HEK293 (cell line): Measurements from ENCODE around the gene ZKSCAN4.

ENCODE experiments used
- CTCF ChIA-PET: fragments of 350-600 bp; formaldehyde crosslinking; extraction: SDS; loops from one replicate; lab custom pipeline; 2021; ENCODE audit warnings: antibody characterized with exemption; lab: Yijun Ruan, JAX
- POLR2A ChIA-PET: fragments of 300-600 bp; formaldehyde crosslinking; extraction: SDS; loops from one replicate; lab custom pipeline; 2020; ENCODE audit warnings: antibody characterized with exemption, inconsistent platforms; lab: Yijun Ruan, JAX
- H3K27ac ChIP-seq: fragments of 200-500 bp; sonication (Bioruptor generic); 2 replicates; pipeline ENCODE4 v1.5.1; 2014; ENCODE audit warnings: low read depth, low read length, control low read depth, inconsistent platforms; ENCODE audit errors: extremely low read depth
- H3K36me3 ChIP-seq, 2 experiments: fragments of 200-500 bp in 1 of 2; sonication (Bioruptor generic) in 1 of 2; 1 replicate in 1 of 2; 2 replicates in 1 of 2; pipeline ENCODE4 v1.5.1; 2014 to 2017; ENCODE audit warnings: inconsistent platforms in 2 of 2, low read length in 2 of 2; ENCODE audit not compliant: control insufficient read depth in 2 of 2, insufficient read depth in 1 of 2
- H3K4me1 ChIP-seq: fragments of 200-500 bp; sonication (Bioruptor generic); 2 replicates; pipeline ENCODE4 v1.5.1; 2014; ENCODE audit warnings: mild to moderate bottlenecking, low read length, inconsistent platforms; ENCODE audit not compliant: control insufficient read depth, insufficient read depth
- H3K4me3 ChIP-seq: 2 replicates; pipeline ENCODE4 v1.5.1; 2011; ENCODE audit warnings: low read depth, mild to moderate bottlenecking, control low read depth, low read length, moderate library complexity
- H3K9me3 ChIP-seq: fragments of 200-500 bp; sonication (Bioruptor generic); 2 replicates; pipeline ENCODE4 v1.5.1; 2014; ENCODE audit warnings: low read depth, low read length, inconsistent platforms; ENCODE audit not compliant: control insufficient read depth, insufficient read depth
- ELK4 ChIP-seq: IDR thresholded peaks from 2 replicates; pipeline ENCODE4 v1.6.1; 2011; ENCODE audit warnings: mild to moderate bottlenecking, low read depth, low read length, borderline replicate concordance
- GLI4 ChIP-seq: fragments of 450-650 bp; formaldehyde crosslinking; IDR thresholded peaks from 2 replicates; pipeline ENCODE4 v1.5.1; 2016; ENCODE audit warnings: missing biosample characterization, missing genetic modification characterization
- KLF1 ChIP-seq: fragments of 450-650 bp; formaldehyde crosslinking; IDR thresholded peaks from 2 replicates; pipeline ENCODE4 v1.5.1; 2016; ENCODE audit warnings: missing biosample characterization, missing genetic modification characterization
- KLF16 ChIP-seq: fragments of 450-650 bp; formaldehyde crosslinking; IDR thresholded peaks from 2 replicates; pipeline ENCODE4 v1.5.1; 2017; ENCODE audit warnings: missing biosample characterization, missing genetic modification characterization
- MZF1 ChIP-seq: fragments of 450-650 bp; formaldehyde crosslinking; IDR thresholded peaks from 2 replicates; pipeline ENCODE4 v1.5.1; 2017; ENCODE audit warnings: missing biosample characterization, missing genetic modification characterization, borderline replicate concordance
- OVOL3 ChIP-seq: fragments of 450-650 bp; formaldehyde crosslinking; IDR thresholded peaks from 2 replicates; pipeline ENCODE4 v1.5.1; 2016; ENCODE audit warnings: missing biosample characterization, missing genetic modification characterization
- REPIN1 ChIP-seq: fragments of 450-650 bp; formaldehyde crosslinking; IDR thresholded peaks from 2 replicates; pipeline ENCODE4 v1.5.1; 2017; ENCODE audit warnings: missing biosample characterization, missing genetic modification characterization, low read depth
- ZFHX2 ChIP-seq: fragments of 450-650 bp; formaldehyde crosslinking; conservative IDR thresholded peaks from 2 replicates; pipeline ENCODE4 v1.5.1; 2016; ENCODE audit warnings: missing biosample characterization, missing genetic modification characterization
- ZFP3 ChIP-seq: fragments of 450-650 bp; formaldehyde crosslinking; IDR thresholded peaks from 2 replicates; pipeline ENCODE4 v1.5.1; 2016; ENCODE audit warnings: low read depth, missing biosample characterization, missing genetic modification characterization
- ZNF157 ChIP-seq: fragments of 450-650 bp; formaldehyde crosslinking; IDR thresholded peaks from 2 replicates; pipeline ENCODE4 v1.5.1; 2016; ENCODE audit warnings: missing biosample characterization, missing genetic modification characterization
- ZNF248 ChIP-seq: fragments of 450-650 bp; formaldehyde crosslinking; IDR thresholded peaks from 2 replicates; pipeline ENCODE4 v1.5.1; 2017; ENCODE audit warnings: missing biosample characterization, missing genetic modification characterization
- ZNF366 ChIP-seq: fragments of 450-650 bp; formaldehyde crosslinking; conservative IDR thresholded peaks from 2 replicates; pipeline ENCODE4 v1.5.1; 2016; ENCODE audit warnings: missing biosample characterization, missing genetic modification characterization
- ZNF391 ChIP-seq: fragments of 450-650 bp; formaldehyde crosslinking; IDR thresholded peaks from 2 replicates; pipeline ENCODE4 v1.5.1; 2016; ENCODE audit warnings: low read depth, missing biosample characterization, missing genetic modification characterization, borderline replicate concordance
- ZNF48 ChIP-seq: fragments of 450-650 bp; formaldehyde crosslinking; IDR thresholded peaks from 2 replicates; pipeline ENCODE4 v1.5.1; 2016; ENCODE audit warnings: missing biosample characterization, missing genetic modification characterization
- ZNF677 ChIP-seq: fragments of 450-650 bp; IDR thresholded peaks from 2 replicates; pipeline ENCODE4 v1.5.0; 2018; ENCODE audit warnings: missing biosample characterization, mild to moderate bottlenecking, missing genetic modification characterization, moderate library complexity
- ZNF692 ChIP-seq: fragments of 450-650 bp; formaldehyde crosslinking; IDR thresholded peaks from 2 replicates; pipeline ENCODE4 v1.5.1; 2016; ENCODE audit warnings: missing biosample characterization, missing genetic modification characterization
- ZNF792 ChIP-seq: fragments of 450-650 bp; formaldehyde crosslinking; IDR thresholded peaks from 2 replicates; pipeline ENCODE4 v1.5.1; 2016; ENCODE audit warnings: missing biosample characterization, missing genetic modification characterization
- ZSCAN5A ChIP-seq: fragments of 450-650 bp; formaldehyde crosslinking; IDR thresholded peaks from 2 replicates; pipeline ENCODE4 v1.5.1; 2016; ENCODE audit warnings: missing biosample characterization, missing genetic modification characterization
- TF ChIP-seq, protein P1 (sequence below): fragments of 450-650 bp; formaldehyde crosslinking; IDR thresholded peaks from 2 replicates; pipeline ENCODE4 v1.5.1; 2016; ENCODE audit warnings: missing biosample characterization, missing genetic modification characterization, borderline replicate concordance

ZKSCAN4 gene

DNA sequence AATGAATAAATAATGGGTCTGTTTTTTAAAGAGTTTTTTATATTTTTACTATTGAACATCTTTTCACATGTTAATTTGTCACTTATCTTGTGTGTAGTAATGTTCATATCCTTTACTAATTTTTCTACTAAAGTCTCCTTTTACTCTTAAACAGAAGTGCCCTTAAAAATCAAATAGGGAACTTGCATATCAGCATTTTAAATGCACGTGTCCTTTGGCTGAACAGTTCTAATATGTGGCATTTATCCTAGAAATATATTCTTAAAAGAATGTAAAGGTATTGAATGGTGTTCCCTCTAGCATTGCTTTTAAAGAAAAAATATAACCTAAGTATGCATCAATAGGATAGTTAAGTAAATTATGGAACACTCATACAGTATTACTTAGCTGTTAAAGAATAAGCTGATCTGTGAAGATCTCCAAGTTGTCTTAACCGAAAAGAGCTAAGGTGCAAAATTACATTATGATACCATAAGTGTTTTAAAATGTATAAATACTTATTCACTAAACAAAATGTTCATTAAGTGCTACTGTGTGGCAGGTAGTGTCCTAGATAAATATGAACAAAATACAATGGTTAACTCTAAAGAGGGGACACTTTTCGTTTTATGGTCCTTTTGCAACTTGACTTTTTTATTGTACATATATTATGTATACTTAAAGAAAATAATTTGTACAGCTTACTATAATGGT is 28.7 kb upstream of the ZKSCAN4 start (continued):
- TF ChIP-seq GLI4 (tag by site-specific recombination) = no peak
- TF ChIP-seq ZNF692 = no peak
- TF ChIP-seq ZSCAN5A (tag by site-specific recombination) = no peak
- no peak for TF ChIP-seq ZNF677
- TF ChIP-seq ZNF792 (tag by site-specific recombination) = no peak
- TF ChIP-seq ZNF391 (tag by site-specific recombination) = no peak
- TF ChIP-seq ZNF366 (tag by site-specific recombination) = no peak
- no peak for TF ChIP-seq ELK4
- no peak for TF ChIP-seq ZNF48 (tag by site-specific recombination)

GRCh38 chr6:28277746-28278145 is 25.7 kb upstream of the ZKSCAN4 start:
- TF ChIP-seq OVOL3 (tag by site-specific recombination) (no peak), ZNF248 (tag by site-specific recombination) (no peak), KLF16 (tag by site-specific recombination) (no peak), ZFP3 (tag by site-specific recombination) (no peak), ZFHX2 (no peak), MZF1 (tag by site-specific recombination) (no peak), ZNF157 (no peak), KLF1 (tag by site-specific recombination) (no peak), REPIN1 (tag by site-specific recombination) (no peak)
- TF ChIP-seq, protein P1, sequence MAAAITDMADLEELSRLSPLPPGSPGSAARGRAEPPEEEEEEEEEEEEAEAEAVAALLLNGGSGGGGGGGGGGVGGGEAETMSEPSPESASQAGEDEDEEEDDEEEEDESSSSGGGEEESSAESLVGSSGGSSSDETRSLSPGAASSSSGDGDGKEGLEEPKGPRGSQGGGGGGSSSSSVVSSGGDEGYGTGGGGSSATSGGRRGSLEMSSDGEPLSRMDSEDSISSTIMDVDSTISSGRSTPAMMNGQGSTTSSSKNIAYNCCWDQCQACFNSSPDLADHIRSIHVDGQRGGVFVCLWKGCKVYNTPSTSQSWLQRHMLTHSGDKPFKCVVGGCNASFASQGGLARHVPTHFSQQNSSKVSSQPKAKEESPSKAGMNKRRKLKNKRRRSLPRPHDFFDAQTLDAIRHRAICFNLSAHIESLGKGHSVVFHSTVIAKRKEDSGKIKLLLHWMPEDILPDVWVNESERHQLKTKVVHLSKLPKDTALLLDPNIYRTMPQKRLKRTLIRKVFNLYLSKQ (tag by site-specific recombination) = no peak
- ChIA-PET POLR2A (interaction anchor here (0.6 to 1.5 kb wide), 2 partner anchors 11 to 680 kb away, joined by 5 to 6 read pairs; partner anchors contain the start of gene ZSCAN26), CTCF (interaction anchor here (0.6 to 1.8 kb wide), 2 partner anchors 78 to 1133 kb away, joined by 6 to 7 read pairs; no protein-coding TSS in a partner anchor)
- Histone ChIP-seq H3K36me3 (peaks cover 23 to 51% of the 10 kb centered on the region in 2 experiments), H3K27ac (no peak overlapping the region), H3K4me3 (no peak overlapping the region), H3K4me1 (no peaks in the 10 kb centered on the region), H3K9me3 (no peaks in the 10 kb centered on the region)
